SHP77 treated with DMSO at 0.1 percent for 48 hours (cell line): ENCODE results near the gene CD55.
"Not testable (repeated sequence)": the region's sequence is repeated elsewhere in the genome, so short reads cannot be mapped to it uniquely, and the experiment has no call there.

Experiments used
- DNase-seq: peaks from one replicate; lab custom pipeline; 2025; lab: John Stamatoyannopoulos, UW

Gene CD55

GRCh38 chr1:207305489-207305873, 16.0 kb upstream of the CD55 start:
- no peak for DNase-seq

GRCh38 chr1:207306023-207306422, 15.5 kb upstream of the CD55 start:
- DNase-seq: no peak

- no peak for DNase-seq
Observed at GRCh38 chr1:207306603-207307002, 14.9 kb upstream of the CD55 start.

GRCh38 chr1:207308451-207309190, 12.9 kb upstream of the CD55 start:
- no peak for DNase-seq

GRCh38 chr1:207309745-207310273, 11.7 kb upstream of the CD55 start:
- DNase-seq: no peak

GRCh38 chr1:207311888-207312603, 9.4 kb upstream of the CD55 start:
- DNase-seq: no peak

GRCh38 chr1:207312604-207312920, 8.9 kb upstream of the CD55 start:
- DNase-seq: no peak

- DNase-seq: no peak
Observed at GRCh38 chr1:207313131-207313530, 8.3 kb upstream of the CD55 start.

- DNase-seq: no peak
Observed at GRCh38 chr1:207314816-207315215, 6.7 kb upstream of the CD55 start.

GRCh38 chr1:207315435-207315834, 6.0 kb upstream of the CD55 start:
- DNase-seq: no peak

- no peak for DNase-seq
Observed at GRCh38 chr1:207316141-207316540, 5.3 kb upstream of the CD55 start.

- DNase-seq: no peak
Observed at GRCh38 chr1:207316622-207317391, 4.7 kb upstream of the CD55 start.

- DNase-seq: no peak
Observed at GRCh38 chr1:207317561-207317960, 3.9 kb upstream of the CD55 start.

GRCh38 chr1:207318072-207318619, 3.3 kb upstream of the CD55 start:
- DNase-seq: no peak

GRCh38 chr1:207319199-207319598, 2.3 kb upstream of the CD55 start:
- DNase-seq: no peak

GRCh38 chr1:207320105-207320504, 1.4 kb upstream of the CD55 start:
- DNase-seq: not testable (repeated sequence)

GRCh38 chr1:207321790-207322645, 540 bp downstream of the CD55 start:
- DNase-seq: no peak

- no peak for DNase-seq
Observed at GRCh38 chr1:207323425-207324225, 2.1 kb downstream of the CD55 start.

GRCh38 chr1:207328004-207328403, 6.5 kb downstream of the CD55 start:
- no peak for DNase-seq

GRCh38 chr1:207328908-207329440, 7.5 kb downstream of the CD55 start:
- no peak for DNase-seq
